A549 (cell line): Measurements from ENCODE around the gene RIPPLY2. TPM values are rescaled to one million over a fixed set of nuclear protein-coding genes. Genes with fewer than 3 reads are reported as not detected.
A peak's percentile ranks its signal among the peaks of the same experiment; 100 is the strongest.

Source experiments
- ATAC-seq, 2 experiments: fragments of 200-7000 bp in 1 of 2; fragments of >200 bp in 1 of 2; cut with Nextera tagmentation in 1 of 2; cut with Tn5 transposase in 1 of 2; 3 replicates each; pipeline versions ENCODE4 v1.8.0 to v1.9.1; 2018 to 2020; ENCODE audit warnings: mild to moderate bottlenecking in 1 of 2, moderate library complexity in 1 of 2
- CTCF ChIA-PET: fragments of 300-600 bp; sonication (Branson Sonifier 250); formaldehyde crosslinking; extraction: SDS; loops from one replicate; lab custom pipeline; 2021; ENCODE audit warnings: antibody characterized with exemption, inconsistent platforms; lab: Yijun Ruan, JAX
- POLR2A ChIA-PET: fragments of 350-600 bp; formaldehyde crosslinking; extraction: SDS; loops from one replicate; lab custom pipeline; 2021; ENCODE audit warnings: antibody characterized with exemption, inconsistent platforms; lab: Yijun Ruan, JAX
- DNase-seq, 2 experiments: peaks; one replicate each; pipeline versions ENCODE4 v3.0.0 to v3.0.0-alpha.2; 2011 to 2016; ENCODE audit warnings: low read depth in 1 of 2, low spot score in 1 of 2
- FAIRE-seq: peaks from 2 replicates; lab custom pipeline; 2011; peaks lifted over from hg19 to GRCh38; lab: Jason Lieb, UNC
- H3K27ac ChIP-seq, 2 experiments: fragments of >200 bp; sonication (Bioruptor Twin); formaldehyde crosslinking; 3 replicates each; pipeline ENCODE4 v1.5.1; 2016 to 2017
- H3K4me1 ChIP-seq: fragments of >200 bp; sonication (Bioruptor Twin); formaldehyde crosslinking; 3 replicates; pipeline ENCODE4 v1.6.1; 2016
- H3K4me2 ChIP-seq: fragments of >200 bp; sonication (Bioruptor Twin); formaldehyde crosslinking; 3 replicates; pipeline ENCODE4 v1.6.1; 2016
- H3K4me3 ChIP-seq: fragments of >200 bp; sonication (Bioruptor Twin); formaldehyde crosslinking; 3 replicates; pipeline ENCODE4 v1.5.1; 2016
- H3K9me3 ChIP-seq: fragments of >200 bp; sonication (Bioruptor Twin); formaldehyde crosslinking; 3 replicates; pipeline ENCODE4 v1.6.1; 2016
- BHLHE40 ChIP-seq: IDR thresholded peaks from 2 replicates; pipeline ENCODE4 v1.6.1; 2012; ENCODE audit warnings: low read depth, low read length, inconsistent platforms
- CBX2 ChIP-seq: fragments of 200-600 bp; sonication (generic); IDR thresholded peaks from 2 replicates; pipeline ENCODE4 v1.6.1; 2016; ENCODE audit warnings: low read depth, mild to moderate bottlenecking, borderline replicate concordance
- CBX8 ChIP-seq: fragments of 200-600 bp; sonication (generic); IDR thresholded peaks from 2 replicates; pipeline ENCODE4 v1.6.1; 2016
- CEBPB ChIP-seq, 2 experiments: fragments of >200 bp in 1 of 2; sonication (Bioruptor Twin) in 1 of 2; formaldehyde crosslinking in 1 of 2; IDR thresholded peaks; 2 replicates each; pipeline ENCODE4 v1.6.1; 2012 to 2016
- EHMT2 ChIP-seq: fragments of 200-600 bp; sonication (generic); IDR thresholded peaks from 2 replicates; pipeline ENCODE4 v1.6.1; 2016; ENCODE audit warnings: antibody characterized with exemption, low read depth, mild to moderate bottlenecking, moderate library complexity
- EP300 ChIP-seq, 2 experiments: fragments of >200 bp; sonication (Bioruptor Twin); formaldehyde crosslinking; IDR thresholded peaks; 2 replicates in 1 of 2; 3 replicates in 1 of 2; pipeline ENCODE4 v1.6.1; 2016 to 2017
- FOSL2 ChIP-seq, 2 experiments: fragments of 450-650 bp in 1 of 2; fragments of >200 bp in 1 of 2; sonication (Bioruptor Twin) in 1 of 2; formaldehyde crosslinking; IDR thresholded peaks; 2 replicates each; pipeline versions ENCODE4 v1.5.0 to v1.6.1; 2016 to 2020; ENCODE audit warnings: mild to moderate bottlenecking in 1 of 2, moderate library complexity in 1 of 2
- HDAC2 ChIP-seq: fragments of 200-600 bp; sonication (generic); IDR thresholded peaks from 2 replicates; pipeline ENCODE4 v1.6.1; 2016
- HOXA7 ChIP-seq: fragments of 250-450 bp; sonication (Bioruptor Pico); IDR thresholded peaks from 2 replicates; pipeline ENCODE4 v1.5.0; 2020; ENCODE audit warnings: mild to moderate bottlenecking, moderate library complexity
- JUNB ChIP-seq: fragments of >200 bp; sonication (Bioruptor Twin); formaldehyde crosslinking; IDR thresholded peaks from 2 replicates; pipeline ENCODE4 v1.6.1; 2016
- NPAS2 ChIP-seq: fragments of 250-450 bp; sonication (Bioruptor Pico); IDR thresholded peaks from 2 replicates; pipeline ENCODE4 v1.8.0; 2022; ENCODE audit warnings: mild to moderate bottlenecking, moderate library complexity, borderline replicate concordance
- POLR2A ChIP-seq: IDR thresholded peaks from 2 replicates; pipeline ENCODE4 v1.6.1; 2012; ENCODE audit warnings: mild to moderate bottlenecking, low read length
- POLR2AphosphoS2 ChIP-seq: conservative IDR thresholded peaks from 2 replicates; pipeline ENCODE4 v1.6.1; 2012; ENCODE audit warnings: low read length, improper control_type of control experiment, inconsistent platforms
- RAD21 ChIP-seq, 2 experiments: fragments of >200 bp in 1 of 2; sonication (Bioruptor Twin) in 1 of 2; formaldehyde crosslinking in 1 of 2; IDR thresholded peaks in 1 of 2; conservative IDR thresholded peaks in 1 of 2; 2 replicates in 1 of 2; 3 replicates in 1 of 2; pipeline ENCODE4 v1.6.1; 2012 to 2018; ENCODE audit warnings: inconsistent platforms in 1 of 2
- RARB ChIP-seq: fragments of 250-450 bp; sonication (Bioruptor Pico); IDR thresholded peaks from 2 replicates; pipeline ENCODE4 v1.8.0; 2021; ENCODE audit warnings: mild to moderate bottlenecking, moderate library complexity
- RCOR1 ChIP-seq: fragments of 150-350 bp; IDR thresholded peaks from 2 replicates; pipeline ENCODE4 v1.6.1; 2014; ENCODE audit warnings: antibody characterized with exemption, low read length, low read depth
- RNF2 ChIP-seq: fragments of 200-600 bp; sonication (generic); IDR thresholded peaks from 2 replicates; pipeline ENCODE4 v1.6.1; 2016; ENCODE audit warnings: low read depth, mild to moderate bottlenecking, antibody characterized with exemption, moderate library complexity, borderline replicate concordance
- SMC3 ChIP-seq: fragments of >200 bp; sonication (Bioruptor Twin); formaldehyde crosslinking; IDR thresholded peaks from 3 replicates; pipeline ENCODE4 v1.6.1; 2018; ENCODE audit warnings: inconsistent platforms
- TFCP2L1 ChIP-seq: fragments of 250-450 bp; sonication (Bioruptor Pico); IDR thresholded peaks from 2 replicates; pipeline ENCODE4 v1.5.0; 2021; ENCODE audit warnings: mild to moderate bottlenecking
- ZC3H11A ChIP-seq: fragments of 450-650 bp; IDR thresholded peaks from 2 replicates; pipeline ENCODE4 v1.6.1; 2014; ENCODE audit warnings: antibody characterized with exemption, mild to moderate bottlenecking
- ZFP36 ChIP-seq: fragments of 450-650 bp; IDR thresholded peaks from 2 replicates; pipeline ENCODE4 v1.6.1; 2014; ENCODE audit warnings: borderline replicate concordance; ENCODE audit not compliant: partially characterized antibody
- WGBS: methylation state at CpG from one replicate; pipeline ENCODE4 v1.1.6; 2017; ENCODE audit errors: missing lambda C conversion rate; 5-methylcytosine and 5-hydroxymethylcytosine counted together
- polyA plus RNA-seq, 4 experiments: library from polyadenylated mRNA; depleted of rRNA in 3 of 4; stranded (reverse); fragments of >200 nt; fragmentation: RNase III in 1 of 4; extraction: RNeasy Plus Mini Kit Qiagen cat#74134 plus additional on column Dnase treatment in 1 of 4; gene quantifications; 2 replicates in 3 of 4; 3 replicates in 1 of 4; pipeline ENCODE4 v1.2.3, GENCODE V29; 2011 to 2017
- TF ChIP-seq, protein P1 (sequence below): IDR thresholded peaks from 2 replicates; pipeline ENCODE4 v1.6.1; 2012; ENCODE audit warnings: low read depth, borderline replicate concordance
- TF ChIP-seq, protein P2 (sequence below): IDR thresholded peaks from 2 replicates; pipeline ENCODE4 v1.6.1; 2012
- TF ChIP-seq, protein P3 (sequence below): fragments of >200 bp; sonication (Bioruptor Twin); formaldehyde crosslinking; IDR thresholded peaks from 3 replicates; pipeline ENCODE4 v1.5.1; 2016
- TF ChIP-seq, protein P4 (sequence below): IDR thresholded peaks from 2 replicates; pipeline ENCODE4 v1.6.1; 2012
- TF ChIP-seq, protein P5 (sequence below): fragments of >200 bp; sonication (Bioruptor Twin); formaldehyde crosslinking; IDR thresholded peaks from 2 replicates; pipeline ENCODE4 v1.6.1; 2016
- TF ChIP-seq, protein P6 (sequence below): fragments of 250-450 bp; sonication (Bioruptor Pico); IDR thresholded peaks from 2 replicates; pipeline ENCODE4 v1.5.0; 2021; ENCODE audit warnings: mild to moderate bottlenecking, moderate library complexity, borderline replicate concordance
- TF ChIP-seq, protein P7 (sequence below): fragments of >200 bp; sonication (Bioruptor Twin); formaldehyde crosslinking; IDR thresholded peaks from 3 replicates; pipeline ENCODE4 v1.6.1; 2016

Gene RIPPLY2
- polyA plus RNA-seq, 2 of the 4 experiments (the other 2 are of a cell fraction), result 0.27 to 1.5 TPM

DNA sequence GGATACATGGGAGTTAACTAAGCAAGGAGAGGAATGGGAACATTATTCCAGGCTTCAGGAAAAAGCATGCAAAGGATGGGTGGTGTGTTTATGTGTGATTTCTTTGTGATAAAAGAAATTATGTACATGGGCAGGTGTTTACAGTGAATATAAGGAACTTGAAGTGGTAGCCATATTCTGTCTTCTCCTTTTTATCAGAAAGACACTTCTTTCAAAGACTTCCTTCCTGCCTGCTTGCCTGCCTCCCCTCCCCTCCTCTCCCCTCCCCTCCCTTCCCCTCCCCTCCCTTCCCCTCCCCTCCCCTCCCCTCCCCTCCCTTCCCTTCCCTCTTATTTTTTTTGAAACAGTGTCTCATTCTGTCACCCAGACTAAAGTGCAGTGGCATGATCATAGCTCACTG, 20.7 kb downstream of the RIPPLY2 start (continued):
- TF ChIP-seq, protein P1, sequence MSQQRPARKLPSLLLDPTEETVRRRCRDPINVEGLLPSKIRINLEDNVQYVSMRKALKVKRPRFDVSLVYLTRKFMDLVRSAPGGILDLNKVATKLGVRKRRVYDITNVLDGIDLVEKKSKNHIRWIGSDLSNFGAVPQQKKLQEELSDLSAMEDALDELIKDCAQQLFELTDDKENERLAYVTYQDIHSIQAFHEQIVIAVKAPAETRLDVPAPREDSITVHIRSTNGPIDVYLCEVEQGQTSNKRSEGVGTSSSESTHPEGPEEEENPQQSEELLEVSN, result no peak
- no peak for TF ChIP-seq HOXA7 (CRISPR knock-in tag)

DNA sequence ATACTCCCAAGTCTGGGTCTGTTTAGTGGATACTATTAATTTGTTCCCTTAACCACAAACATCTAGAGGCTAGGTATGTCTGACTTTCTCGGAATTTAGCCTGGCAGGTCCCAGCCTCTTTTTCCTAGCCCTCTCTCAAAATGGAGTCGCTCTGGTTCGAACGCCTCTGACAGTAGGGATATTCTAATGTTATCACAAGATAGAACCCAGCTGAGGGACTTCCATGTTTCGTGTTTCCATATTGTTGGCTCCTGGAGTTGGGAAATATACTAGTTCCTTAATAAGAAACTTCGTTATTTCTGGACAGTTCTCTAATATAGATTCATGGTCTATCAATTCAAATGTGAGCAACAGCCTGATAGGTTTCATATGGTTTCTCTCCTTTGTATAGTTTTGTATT, 22.7 kb downstream of the RIPPLY2 start:
- H3K4me3 ChIP-seq, result no peak overlapping the region
- WGBS, result 96% methylated on average over 6 of the region's 6 CpGs
- POLR2A ChIA-PET, result no interaction called here
- no peaks in the 10 kb centered on the region for H3K9me3 ChIP-seq
- CTCF ChIA-PET, result no interaction called here
- FAIRE-seq (no peak), DNase-seq (no peak), ATAC-seq (no peak)
- peaks cover 15% of the 10 kb centered on the region for H3K4me1 ChIP-seq
- no peak overlapping the region for H3K4me2 ChIP-seq
- no peak overlapping the region for H3K27ac ChIP-seq
- no peak for TF ChIP-seq TFCP2L1
- TF ChIP-seq POLR2AphosphoS2, result no peak
- no peak for TF ChIP-seq BHLHE40
- TF ChIP-seq, protein P2, sequence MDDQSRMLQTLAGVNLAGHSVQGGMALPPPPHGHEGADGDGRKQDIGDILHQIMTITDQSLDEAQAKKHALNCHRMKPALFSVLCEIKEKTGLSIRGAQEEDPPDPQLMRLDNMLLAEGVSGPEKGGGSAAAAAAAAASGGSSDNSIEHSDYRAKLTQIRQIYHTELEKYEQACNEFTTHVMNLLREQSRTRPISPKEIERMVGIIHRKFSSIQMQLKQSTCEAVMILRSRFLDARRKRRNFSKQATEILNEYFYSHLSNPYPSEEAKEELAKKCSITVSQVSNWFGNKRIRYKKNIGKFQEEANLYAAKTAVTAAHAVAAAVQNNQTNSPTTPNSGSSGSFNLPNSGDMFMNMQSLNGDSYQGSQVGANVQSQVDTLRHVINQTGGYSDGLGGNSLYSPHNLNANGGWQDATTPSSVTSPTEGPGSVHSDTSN, result no peak
- no peak for TF ChIP-seq NPAS2
- no peak for TF ChIP-seq EP300 (IDR thresholded peaks at IDR 0.05)
- no peak for TF ChIP-seq FOSL2 (IDR thresholded peaks at IDR 0.05)
- no peak for TF ChIP-seq FOSL2 (CRISPR knock-in tag; IDR thresholded peaks at IDR 0.05)
- no peak for TF ChIP-seq JUNB
- TF ChIP-seq CBX2, result no peak
- TF ChIP-seq RCOR1, result no peak
- TF ChIP-seq RNF2, result no peak
- TF ChIP-seq POLR2A, result no peak
- TF ChIP-seq, protein P3, sequence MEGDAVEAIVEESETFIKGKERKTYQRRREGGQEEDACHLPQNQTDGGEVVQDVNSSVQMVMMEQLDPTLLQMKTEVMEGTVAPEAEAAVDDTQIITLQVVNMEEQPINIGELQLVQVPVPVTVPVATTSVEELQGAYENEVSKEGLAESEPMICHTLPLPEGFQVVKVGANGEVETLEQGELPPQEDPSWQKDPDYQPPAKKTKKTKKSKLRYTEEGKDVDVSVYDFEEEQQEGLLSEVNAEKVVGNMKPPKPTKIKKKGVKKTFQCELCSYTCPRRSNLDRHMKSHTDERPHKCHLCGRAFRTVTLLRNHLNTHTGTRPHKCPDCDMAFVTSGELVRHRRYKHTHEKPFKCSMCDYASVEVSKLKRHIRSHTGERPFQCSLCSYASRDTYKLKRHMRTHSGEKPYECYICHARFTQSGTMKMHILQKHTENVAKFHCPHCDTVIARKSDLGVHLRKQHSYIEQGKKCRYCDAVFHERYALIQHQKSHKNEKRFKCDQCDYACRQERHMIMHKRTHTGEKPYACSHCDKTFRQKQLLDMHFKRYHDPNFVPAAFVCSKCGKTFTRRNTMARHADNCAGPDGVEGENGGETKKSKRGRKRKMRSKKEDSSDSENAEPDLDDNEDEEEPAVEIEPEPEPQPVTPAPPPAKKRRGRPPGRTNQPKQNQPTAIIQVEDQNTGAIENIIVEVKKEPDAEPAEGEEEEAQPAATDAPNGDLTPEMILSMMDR, result no peak
- TF ChIP-seq RAD21 (conservative IDR thresholded peaks at IDR 0.05 in 1 of 2, IDR thresholded peaks at IDR 0.05 in 1 of 2), result no peak
- TF ChIP-seq RARB, result no peak
- TF ChIP-seq, protein P4, sequence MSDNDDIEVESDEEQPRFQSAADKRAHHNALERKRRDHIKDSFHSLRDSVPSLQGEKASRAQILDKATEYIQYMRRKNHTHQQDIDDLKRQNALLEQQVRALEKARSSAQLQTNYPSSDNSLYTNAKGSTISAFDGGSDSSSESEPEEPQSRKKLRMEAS, result no peak

DNA sequence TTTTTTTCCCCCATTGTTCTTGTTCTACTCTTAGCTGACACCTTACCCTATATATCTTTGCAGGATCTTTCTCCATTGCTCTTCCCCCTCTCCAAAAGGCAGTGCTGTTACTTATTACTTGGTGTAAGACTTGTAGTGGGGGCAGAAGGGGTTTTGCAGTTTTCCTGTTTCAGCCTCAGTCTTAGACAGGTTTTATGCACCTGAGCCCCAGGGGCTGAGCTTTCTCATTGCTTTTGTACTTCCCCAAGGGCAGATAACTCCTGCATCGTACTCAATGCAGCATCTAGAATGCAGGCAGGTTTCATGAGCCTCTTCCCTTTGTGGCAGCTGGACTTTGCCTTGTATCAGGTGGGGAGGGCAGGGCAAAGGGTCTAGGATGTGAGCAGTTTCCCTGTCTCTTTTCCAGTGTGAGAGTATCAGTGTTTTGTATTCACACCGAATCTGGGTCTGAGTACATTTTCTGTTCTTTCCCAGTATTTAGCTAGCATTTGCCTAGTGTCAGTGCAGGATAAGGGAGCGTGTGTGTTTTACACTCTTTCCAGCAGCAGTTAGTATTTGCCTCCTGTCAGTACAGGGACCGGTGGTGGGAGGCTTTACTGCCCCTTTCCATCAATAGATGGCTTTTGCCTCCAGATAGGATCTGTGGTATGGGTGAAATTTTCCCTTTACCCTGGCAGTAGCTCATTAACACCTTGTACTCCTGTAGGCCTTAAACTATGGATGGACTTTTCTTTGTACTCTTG, 25.9 kb downstream of the RIPPLY2 start:
- ChIA-PET POLR2A (no interaction called here), CTCF (interaction anchor here (1.1 to 1.8 kb wide), 2 partner anchors 342 to 349 kb away, joined by 3 to 7 read pairs; partner anchors contain the start of gene CEP162)
- DNase-seq (no peak), FAIRE-seq (no peak), ATAC-seq (peak in 1 of 2 experiments; percentile 19; a peak in 1 of 6 replicates)
- no peaks in the 10 kb centered on the region for H3K9me3 ChIP-seq
- H3K27ac ChIP-seq, result no peak overlapping the region
- H3K4me1 ChIP-seq, result peaks cover 15% of the 10 kb centered on the region
- no peak overlapping the region for H3K4me3 ChIP-seq
- TF ChIP-seq CEBPB (IDR thresholded peaks at IDR 0.05) (no peak), HOXA7 (CRISPR knock-in tag) (no peak), CBX8 (no peak), JUNB (no peak), POLR2A (no peak), EHMT2 (no peak), EP300 (IDR thresholded peaks at IDR 0.05) (no peak), HDAC2 (no peak), BHLHE40 (no peak), ZC3H11A (no peak), ZFP36 (no peak), SMC3 (no peak)
- TF ChIP-seq, protein P5, sequence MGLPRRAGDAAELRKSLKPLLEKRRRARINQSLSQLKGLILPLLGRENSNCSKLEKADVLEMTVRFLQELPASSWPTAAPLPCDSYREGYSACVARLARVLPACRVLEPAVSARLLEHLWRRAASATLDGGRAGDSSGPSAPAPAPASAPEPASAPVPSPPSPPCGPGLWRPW, result no peak
- TF ChIP-seq, protein P6, sequence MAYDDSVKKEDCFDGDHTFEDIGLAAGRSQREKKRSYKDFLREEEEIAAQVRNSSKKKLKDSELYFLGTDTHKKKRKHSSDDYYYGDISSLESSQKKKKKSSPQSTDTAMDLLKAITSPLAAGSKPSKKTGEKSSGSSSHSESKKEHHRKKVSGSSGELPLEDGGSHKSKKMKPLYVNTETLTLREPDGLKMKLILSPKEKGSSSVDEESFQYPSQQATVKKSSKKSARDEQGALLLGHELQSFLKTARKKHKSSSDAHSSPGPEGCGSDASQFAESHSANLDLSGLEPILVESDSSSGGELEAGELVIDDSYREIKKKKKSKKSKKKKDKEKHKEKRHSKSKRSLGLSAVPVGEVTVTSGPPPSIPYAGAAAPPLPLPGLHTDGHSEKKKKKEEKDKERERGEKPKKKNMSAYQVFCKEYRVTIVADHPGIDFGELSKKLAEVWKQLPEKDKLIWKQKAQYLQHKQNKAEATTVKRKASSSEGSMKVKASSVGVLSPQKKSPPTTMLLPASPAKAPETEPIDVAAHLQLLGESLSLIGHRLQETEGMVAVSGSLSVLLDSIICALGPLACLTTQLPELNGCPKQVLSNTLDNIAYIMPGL, result no peak
- TF ChIP-seq, protein P7, sequence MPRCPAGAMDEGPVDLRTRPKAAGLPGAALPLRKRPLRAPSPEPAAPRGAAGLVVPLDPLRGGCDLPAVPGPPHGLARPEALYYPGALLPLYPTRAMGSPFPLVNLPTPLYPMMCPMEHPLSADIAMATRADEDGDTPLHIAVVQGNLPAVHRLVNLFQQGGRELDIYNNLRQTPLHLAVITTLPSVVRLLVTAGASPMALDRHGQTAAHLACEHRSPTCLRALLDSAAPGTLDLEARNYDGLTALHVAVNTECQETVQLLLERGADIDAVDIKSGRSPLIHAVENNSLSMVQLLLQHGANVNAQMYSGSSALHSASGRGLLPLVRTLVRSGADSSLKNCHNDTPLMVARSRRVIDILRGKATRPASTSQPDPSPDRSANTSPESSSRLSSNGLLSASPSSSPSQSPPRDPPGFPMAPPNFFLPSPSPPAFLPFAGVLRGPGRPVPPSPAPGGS, result no peak
- 78% methylated on average over 4 of the region's 4 CpGs for WGBS
- H3K4me2 ChIP-seq, result no peak overlapping the region
